Measurements from ENCODE around the gene KCTD15.

Gene KCTD15

GRCh38 chr19:33862981-33863380 is 66.3 kb downstream of the KCTD15 start:
- DNase-seq, result no peak

- DNase-seq, result no peak
Measured at GRCh38 chr19:33863436-33863835, 66.8 kb downstream of the KCTD15 start.

- no peak for DNase-seq
Measured at GRCh38 chr19:33864311-33864850, 67.7 kb downstream of the KCTD15 start.

GRCh38 chr19:33865306-33865705 is 68.6 kb downstream of the KCTD15 start:
- DNase-seq, result no peak
